ENCODE results near the gene CCDC40.

DNA sequence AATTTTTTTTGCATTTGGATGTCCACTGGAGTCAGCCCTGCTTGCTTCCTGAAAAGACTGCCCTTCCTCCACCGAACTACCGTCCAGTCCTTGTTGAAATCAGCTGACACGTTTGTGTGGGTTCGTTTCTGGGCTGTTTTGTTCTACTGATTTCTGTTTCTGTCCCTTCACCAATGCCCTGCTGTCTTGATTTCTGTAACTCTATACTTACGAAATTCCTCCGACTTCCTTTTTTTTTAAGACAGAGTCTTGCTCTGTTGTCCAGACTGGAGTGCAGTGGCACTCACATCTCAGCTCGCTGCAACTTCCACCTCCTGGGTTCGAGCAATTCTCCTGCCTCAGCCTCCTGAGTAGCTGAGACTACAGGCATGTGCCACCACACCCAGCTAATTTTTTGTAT is 56.5 kb downstream of the CCDC40 start:
- TF ChIP-seq FOXJ3 (CRISPR knock-in tag; IDR thresholded peaks at IDR 0.05) (no peak), EHMT2 (IDR thresholded peaks at IDR 0.05) (no peak)

Data from K562 (cell line).